ENCODE results near the gene MBD6. TPM values are rescaled to one million over a fixed set of nuclear protein-coding genes. Genes with fewer than 3 reads are reported as not detected.

Gene MBD6
- total RNA-seq, 1 donor from 2014 or later = 3.6 TPM

DNA sequence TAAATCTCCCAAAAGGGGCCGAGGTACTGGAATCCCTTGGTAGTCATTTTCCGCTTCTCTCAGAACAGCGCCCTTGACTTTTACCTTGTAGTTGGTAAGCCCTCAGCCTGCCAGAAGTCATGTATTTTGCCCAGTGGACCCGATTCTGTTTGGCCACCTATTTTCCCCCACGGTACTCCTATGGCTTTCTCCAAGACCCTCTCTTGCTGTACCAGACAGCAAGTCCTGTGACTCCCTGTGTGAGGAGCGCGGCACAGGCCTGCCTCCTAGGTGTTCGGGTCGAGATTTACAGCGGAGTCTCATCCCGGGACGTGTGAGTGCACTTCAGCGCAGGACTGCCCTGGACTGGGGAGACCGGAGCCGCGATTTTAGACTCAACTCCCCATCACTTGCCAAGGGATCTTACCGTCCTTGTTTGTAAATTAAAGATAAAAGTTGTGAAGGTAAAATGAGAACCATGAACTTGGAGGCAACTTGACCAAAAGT is 1.1 kb upstream of the MBD6 start:
- Histone ChIP-seq H4K20me1 (ENCODE audit: low read depth) (peaks cover 53% of the 10 kb centered on the region), H3K9me3 (ENCODE audit: low read depth) (no peaks in the 10 kb centered on the region), H2AFZ (replicated peaks) (no peak overlapping the region), H3K27me3 (no peaks in the 10 kb centered on the region), H3K79me2 (ENCODE audit: low read depth) (peaks cover 24% of the 10 kb centered on the region), H3K27ac (peak overlapping the region; percentile 73), H3K36me3 (no peaks in the 10 kb centered on the region), H3K4me2 (peak overlapping the region; percentile 64), H3K4me1 (peaks cover 33% of the 10 kb centered on the region), H3F3A (ENCODE audit: low read depth) (peaks cover 64% of the 10 kb centered on the region), H3K9ac (no peak overlapping the region), H3K4me3 (peak overlapping the region; percentile 87)
- H3K4me3 Mint-ChIP-seq = peak overlapping the region; percentile 98
- H3K9me3 Mint-ChIP-seq = no peaks in the 10 kb centered on the region
- H3K36me3 Mint-ChIP-seq = peaks cover 18% of the 10 kb centered on the region
- H3K27me3 Mint-ChIP-seq (ENCODE audit: insufficient read depth, low read depth) = peaks cover 15% of the 10 kb centered on the region
- DNase-seq (ENCODE audit: low spot score) = peak; percentile 78
- H3K27ac Mint-ChIP-seq = peak overlapping the region; percentile 87
- TF ChIP-seq EZH2phosphoT487 (IDR thresholded peaks at IDR 0.05) (no peak), EZH2 (IDR thresholded peaks at IDR 0.05) (peak; percentile 6)
- TF ChIP-seq, protein P1, sequence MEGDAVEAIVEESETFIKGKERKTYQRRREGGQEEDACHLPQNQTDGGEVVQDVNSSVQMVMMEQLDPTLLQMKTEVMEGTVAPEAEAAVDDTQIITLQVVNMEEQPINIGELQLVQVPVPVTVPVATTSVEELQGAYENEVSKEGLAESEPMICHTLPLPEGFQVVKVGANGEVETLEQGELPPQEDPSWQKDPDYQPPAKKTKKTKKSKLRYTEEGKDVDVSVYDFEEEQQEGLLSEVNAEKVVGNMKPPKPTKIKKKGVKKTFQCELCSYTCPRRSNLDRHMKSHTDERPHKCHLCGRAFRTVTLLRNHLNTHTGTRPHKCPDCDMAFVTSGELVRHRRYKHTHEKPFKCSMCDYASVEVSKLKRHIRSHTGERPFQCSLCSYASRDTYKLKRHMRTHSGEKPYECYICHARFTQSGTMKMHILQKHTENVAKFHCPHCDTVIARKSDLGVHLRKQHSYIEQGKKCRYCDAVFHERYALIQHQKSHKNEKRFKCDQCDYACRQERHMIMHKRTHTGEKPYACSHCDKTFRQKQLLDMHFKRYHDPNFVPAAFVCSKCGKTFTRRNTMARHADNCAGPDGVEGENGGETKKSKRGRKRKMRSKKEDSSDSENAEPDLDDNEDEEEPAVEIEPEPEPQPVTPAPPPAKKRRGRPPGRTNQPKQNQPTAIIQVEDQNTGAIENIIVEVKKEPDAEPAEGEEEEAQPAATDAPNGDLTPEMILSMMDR (IDR thresholded peaks at IDR 0.05) = peak; percentile 4
- peaks cover 53% of the 10 kb centered on the region for H3K4me1 Mint-ChIP-seq

DNA sequence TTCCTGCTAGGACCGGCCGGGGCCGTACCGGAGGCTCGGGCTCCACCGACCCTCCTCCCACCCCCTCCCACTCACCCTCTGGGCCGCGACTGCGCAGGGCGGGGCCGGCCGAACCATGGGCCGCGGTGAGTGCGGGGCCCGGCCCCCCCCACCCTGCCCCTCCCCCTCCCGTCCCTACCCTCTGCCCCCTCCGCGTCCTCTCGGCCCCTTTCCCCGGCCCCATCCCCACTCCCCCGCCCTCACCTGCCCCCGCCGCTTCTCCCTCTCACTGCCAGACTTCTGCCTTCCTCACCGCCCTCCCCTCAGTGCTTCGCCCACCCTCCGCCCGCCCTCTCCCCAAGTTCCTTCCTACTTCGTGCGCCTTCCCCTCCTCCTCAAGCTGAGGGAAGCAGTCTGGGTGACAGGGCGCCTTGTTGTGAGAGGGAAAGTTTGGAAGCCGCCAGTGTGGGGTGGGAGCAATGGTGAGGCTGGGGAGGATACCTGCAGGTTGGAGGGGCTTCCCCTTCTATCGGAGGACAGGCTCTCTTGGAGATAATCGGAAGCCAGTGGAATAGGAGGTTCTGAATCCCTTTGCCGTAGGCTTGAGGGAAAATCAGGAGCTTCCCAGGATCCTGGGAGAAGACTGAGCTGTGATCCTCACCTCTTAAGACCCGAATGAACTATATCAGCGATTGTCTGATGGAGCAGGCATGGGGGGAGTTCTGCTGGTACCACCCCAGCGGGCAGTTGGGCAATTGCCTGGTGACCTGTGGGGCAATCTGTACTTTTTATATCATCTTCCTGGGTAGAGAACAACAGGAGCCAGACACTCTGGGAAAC is 472 bp downstream of the MBD6 start:
- H4K20me1 ChIP-seq (ENCODE audit: low read depth) = peaks cover 50% of the 10 kb centered on the region
- H3K4me3 Mint-ChIP-seq = peak overlapping the region; percentile 98
- H3K27me3 ChIP-seq = no peaks in the 10 kb centered on the region
- H3K4me3 ChIP-seq = peak overlapping the region; percentile 87
- peak overlapping the region; percentile 73 for H3K9ac ChIP-seq
- peak overlapping the region; percentile 95 for H3K27ac Mint-ChIP-seq
- TF ChIP-seq, protein P1 (IDR thresholded peaks at IDR 0.05) = no peak
- TF ChIP-seq EZH2phosphoT487 (IDR thresholded peaks at IDR 0.05) (no peak), EZH2 (IDR thresholded peaks at IDR 0.05) (no peak)
- H3K36me3 ChIP-seq = no peaks in the 10 kb centered on the region
- H3K27me3 Mint-ChIP-seq (ENCODE audit: insufficient read depth, low read depth) = peaks cover 15% of the 10 kb centered on the region
- peaks cover 23% of the 10 kb centered on the region for H3K79me2 ChIP-seq (ENCODE audit: low read depth)
- H3F3A ChIP-seq (ENCODE audit: low read depth) = peaks cover 64% of the 10 kb centered on the region
- peak overlapping the region; percentile 71 for H3K27ac ChIP-seq
- H3K9me3 Mint-ChIP-seq = no peaks in the 10 kb centered on the region
- H3K4me1 Mint-ChIP-seq = peaks cover 56% of the 10 kb centered on the region
- peaks cover 33% of the 10 kb centered on the region for H3K4me1 ChIP-seq
- H2AFZ ChIP-seq (replicated peaks) = no peak overlapping the region
- DNase-seq (ENCODE audit: low spot score) = no peak
- H3K9me3 ChIP-seq (ENCODE audit: low read depth) = no peaks in the 10 kb centered on the region
- H3K36me3 Mint-ChIP-seq = peaks cover 14% of the 10 kb centered on the region
- peak overlapping the region; percentile 80 for H3K4me2 ChIP-seq

DNA sequence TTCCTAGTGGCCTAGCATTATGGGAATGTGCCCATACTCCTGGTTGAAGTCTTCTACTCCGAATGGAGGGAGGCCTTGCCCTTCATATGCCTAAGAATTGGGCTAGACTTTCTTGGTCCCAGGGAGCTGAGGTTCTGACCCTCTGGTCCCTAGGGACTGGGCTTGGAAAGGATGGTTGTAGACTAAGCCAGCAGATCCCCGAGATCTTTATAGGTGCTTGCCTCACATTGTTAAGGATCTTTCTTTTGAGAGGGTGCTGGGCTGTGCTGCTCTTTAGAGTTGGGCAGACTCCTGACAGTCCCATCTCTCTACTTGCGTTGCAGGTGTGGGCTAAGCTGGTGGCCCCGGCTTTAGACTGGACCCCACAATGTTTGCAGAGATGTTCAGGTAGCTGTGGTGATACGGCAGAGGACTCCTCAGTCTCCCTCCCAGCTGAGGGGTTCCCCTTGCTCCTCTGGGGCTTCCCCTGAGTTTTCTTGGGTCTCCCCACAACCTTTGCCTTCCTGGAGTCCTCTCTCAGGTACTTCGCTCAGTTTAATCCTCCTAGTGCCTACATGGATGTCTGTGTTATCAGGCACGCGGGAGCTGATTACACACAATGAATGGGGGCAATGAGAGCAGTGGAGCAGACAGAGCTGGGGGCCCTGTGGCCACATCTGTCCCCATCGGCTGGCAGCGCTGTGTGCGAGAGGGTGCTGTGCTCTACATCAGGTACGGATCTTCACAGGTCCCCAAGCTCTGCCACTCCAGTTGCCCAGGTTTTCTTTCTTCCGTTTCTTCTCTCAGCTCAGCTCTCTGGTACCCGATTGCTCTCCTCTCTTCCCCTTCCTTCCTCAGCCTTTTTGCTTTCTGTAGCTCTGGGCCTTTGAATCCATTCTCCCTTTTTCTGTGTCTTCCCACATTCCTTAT is 1.3 kb downstream of the MBD6 start:
- Histone ChIP-seq H3F3A (ENCODE audit: low read depth) (peaks cover 55% of the 10 kb centered on the region), H4K20me1 (ENCODE audit: low read depth) (peaks cover 41% of the 10 kb centered on the region), H3K4me1 (peaks cover 31% of the 10 kb centered on the region), H3K9me3 (ENCODE audit: low read depth) (no peaks in the 10 kb centered on the region), H3K79me2 (ENCODE audit: low read depth) (peaks cover 15% of the 10 kb centered on the region), H3K27ac (no peak overlapping the region), H3K27me3 (no peaks in the 10 kb centered on the region), H3K9ac (peak overlapping the region; percentile 73), H3K4me2 (peak overlapping the region; percentile 80), H3K36me3 (no peaks in the 10 kb centered on the region), H3K4me3 (peak overlapping the region; percentile 87), H2AFZ (replicated peaks) (no peak overlapping the region)
- TF ChIP-seq EZH2 (IDR thresholded peaks at IDR 0.05) = no peak
- TF ChIP-seq EZH2phosphoT487 (IDR thresholded peaks at IDR 0.05) = no peak
- TF ChIP-seq, protein P1 (IDR thresholded peaks at IDR 0.05) = no peak
- peaks cover 12% of the 10 kb centered on the region for H3K36me3 Mint-ChIP-seq
- DNase-seq (ENCODE audit: low spot score) = no peak
- H3K27me3 Mint-ChIP-seq (ENCODE audit: insufficient read depth, low read depth) = peaks cover 13% of the 10 kb centered on the region
- no peaks in the 10 kb centered on the region for H3K9me3 Mint-ChIP-seq
- peaks cover 49% of the 10 kb centered on the region for H3K4me1 Mint-ChIP-seq
- peak overlapping the region; percentile 95 for H3K27ac Mint-ChIP-seq
- peak overlapping the region; percentile 98 for H3K4me3 Mint-ChIP-seq

Data from neural progenitor cell (in vitro differentiated cells).